Caco-2 (cell line): ENCODE results near the gene SPOP. TPM values are rescaled to one million over a fixed set of nuclear protein-coding genes. Genes with fewer than 3 reads are reported as not detected.

Source experiments
- BruUV-seq: library from RNA; stranded (reverse); fragments of 400-500 nt; replicated peaks from 2 replicates; lab custom pipeline; 2021; lab: Mats Ljungman, UMichigan
- CTCF ChIA-PET: fragments of 300-600 bp; sonication (Branson Sonifier 250); formaldehyde crosslinking; loops from one replicate; lab custom pipeline; 2022; ENCODE audit warnings: antibody characterized with exemption; lab: Charles Lee
- POLR2A ChIA-PET: fragments of 300-600 bp; sonication (Branson Sonifier 250); formaldehyde crosslinking; loops from one replicate; lab custom pipeline; 2022; ENCODE audit warnings: antibody characterized with exemption; lab: Charles Lee
- DNase-seq, 2 experiments: peaks; one replicate each; pipeline versions ENCODE4 v3.0.0 to v3.0.0-alpha.2; 2020 to 2022
- H3K27me3 ChIP-seq: replicated peaks from 2 replicates; pipeline ENCODE4 v1.6.0; 2011; ENCODE audit warnings: low read length; ENCODE audit not compliant: control insufficient read depth, insufficient read depth
- H3K36me3 ChIP-seq: 2 replicates; pipeline ENCODE4 v1.5.1; 2011; ENCODE audit warnings: low read length; ENCODE audit not compliant: control insufficient read depth, insufficient read depth
- H3K4me1 ChIP-seq: fragments of 250-450 bp; sonication (Bioruptor Pico); 2 replicates; pipeline ENCODE4 v1.5.1; 2020; ENCODE audit warnings: mild to moderate bottlenecking
- H3K4me3 ChIP-seq: 2 replicates; pipeline ENCODE4 v1.5.1; 2011; ENCODE audit warnings: low read depth, mild to moderate bottlenecking, control low read depth, low read length
- H3K9me3 ChIP-seq: fragments of 250-450 bp; sonication (Bioruptor Pico); 2 replicates; pipeline ENCODE4 v1.5.1; 2020; ENCODE audit warnings: mild to moderate bottlenecking, moderate library complexity
- H3K27ac Mint-ChIP-seq: one replicate; pipeline ENCODE4 v1.8.0; 2022; ENCODE audit warnings: mixed read lengths; ENCODE audit not compliant: unreplicated experiment
- H3K27me3 Mint-ChIP-seq: one replicate; pipeline ENCODE4 v1.8.0; 2022; ENCODE audit warnings: mixed read lengths; ENCODE audit not compliant: insufficient read depth, unreplicated experiment
- H3K36me3 Mint-ChIP-seq: one replicate; pipeline ENCODE4 v1.8.0; 2022; ENCODE audit warnings: mild to moderate bottlenecking, mixed read lengths; ENCODE audit not compliant: insufficient read depth, unreplicated experiment
- H3K4me1 Mint-ChIP-seq: one replicate; pipeline ENCODE4 v1.8.0; 2022; ENCODE audit warnings: low read depth, mixed read lengths; ENCODE audit not compliant: unreplicated experiment
- H3K4me3 Mint-ChIP-seq: one replicate; pipeline ENCODE4 v1.8.0; 2022; ENCODE audit warnings: mild to moderate bottlenecking, moderate library complexity, mixed read lengths; ENCODE audit not compliant: unreplicated experiment
- H3K9me3 Mint-ChIP-seq: one replicate; pipeline ENCODE4 v1.8.0; 2022; ENCODE audit warnings: mixed read lengths; ENCODE audit not compliant: unreplicated experiment
- CTCF ChIP-seq, 2 experiments: fragments of 200-600 bp in 1 of 2; IDR thresholded peaks; 1 replicate in 1 of 2; 2 replicates in 1 of 2; pipeline versions ENCODE4 v1.5.1 to v1.8.0; 2011 to 2022; ENCODE audit warnings: antibody characterized with exemption in 1 of 2, control low read depth in 1 of 2, inconsistent platforms in 1 of 2, low read depth in 1 of 2, low read length in 1 of 2, mild to moderate bottlenecking in 1 of 2, moderate library complexity in 1 of 2; ENCODE audit not compliant: insufficient read depth in 1 of 2, severe bottlenecking in 1 of 2, unreplicated experiment in 1 of 2
- intact Hi-C: fragments of 100-400 bp; cut with micrococcal nuclease; formaldehyde crosslinking; loops from one replicate; pipeline ENCODE4 v1.10.0; 2022; ENCODE audit not compliant: unreplicated experiment
- total RNA-seq: library from RNA; stranded (reverse); gene quantifications from 2 replicates; pipeline ENCODE4 v1.2.3, GENCODE V29; 2022

SPOP gene
- total RNA-seq, 1 experiment from 2014 or later: 70.2 TPM

- peaks cover 7% of the 10 kb centered on the region for H3K4me1 Mint-ChIP-seq
- no peak overlapping the region for H3K4me3 ChIP-seq
- no peak for TF ChIP-seq CTCF (IDR thresholded peaks at IDR 0.05; ENCODE audit: insufficient read depth in 1 of 2, low read depth in 1 of 2, low read length in 1 of 2, severe bottlenecking in 1 of 2, unreplicated experiment in 1 of 2)
- BruUV-seq: no TSS peak
- no peaks in the 10 kb centered on the region for H3K27me3 ChIP-seq
- no peak overlapping the region for H3K4me3 Mint-ChIP-seq
- ChIA-PET POLR2A (interaction anchor here (0.7 kb wide), 1 partner anchor 10 kb away, joined by 5 read pairs; no protein-coding TSS in a partner anchor), CTCF (interaction anchor here (0.7 to 1.6 kb wide), 7 partner anchors 10 to 132 kb away, joined by 3 to 14 read pairs (median 5); no protein-coding TSS in a partner anchor)
- no peaks in the 10 kb centered on the region for H3K36me3 ChIP-seq
- intact Hi-C loops: no loop called here
- peaks cover 7% of the 10 kb centered on the region for H3K27me3 Mint-ChIP-seq
- DNase-seq: peak in 1 of 2 experiments; percentile 38
- H3K4me1 ChIP-seq: peaks cover 5% of the 10 kb centered on the region
- no peak overlapping the region for H3K27ac Mint-ChIP-seq
- no peaks in the 10 kb centered on the region for H3K36me3 Mint-ChIP-seq
- H3K9me3 ChIP-seq: no peaks in the 10 kb centered on the region
- H3K9me3 Mint-ChIP-seq: no peaks in the 10 kb centered on the region
Measured at GRCh38 chr17:49687878-49688491, 10.1 kb upstream of the SPOP start.

DNA sequence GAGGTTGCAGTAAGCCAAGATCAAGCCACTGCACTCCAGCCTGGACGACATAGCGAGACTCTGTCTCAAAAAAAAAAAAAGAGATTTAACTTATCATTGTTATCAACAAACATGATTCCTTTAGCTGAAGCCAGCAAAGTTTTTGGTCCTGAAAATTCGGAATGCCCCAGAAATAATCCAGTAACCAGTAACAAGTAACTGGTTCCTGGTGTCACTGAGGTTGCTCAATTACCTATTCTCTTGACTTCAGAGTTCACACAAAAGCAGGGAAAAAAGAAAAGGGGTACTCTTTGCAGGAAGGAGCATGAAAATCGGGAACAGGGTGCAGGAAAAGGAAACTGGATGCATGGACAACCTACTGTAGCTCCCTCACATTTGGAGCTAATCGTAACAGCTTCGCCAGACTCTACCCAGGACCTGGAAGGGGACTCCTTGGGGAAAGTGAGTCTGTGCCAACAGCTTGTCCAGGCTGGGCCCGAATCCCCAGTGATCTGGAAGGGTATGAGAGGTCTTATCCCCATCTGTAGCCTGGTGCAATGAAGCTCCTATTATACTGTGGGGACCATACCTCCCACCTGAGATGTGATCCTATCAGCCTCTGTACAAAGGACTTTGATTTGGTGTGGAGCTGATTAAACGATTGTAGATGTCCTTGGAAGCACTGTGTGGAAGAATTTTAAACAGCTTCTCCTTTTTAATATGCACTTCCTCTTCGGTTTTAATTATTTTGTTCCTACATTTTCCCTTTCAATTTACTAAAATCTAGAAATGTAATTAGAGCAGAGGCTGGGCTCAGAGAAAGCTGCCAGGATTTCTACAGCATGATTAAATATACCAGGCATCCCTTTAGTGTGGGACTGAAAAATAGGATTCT is 3.4 kb upstream of the SPOP start:
- no peaks in the 10 kb centered on the region for H3K9me3 Mint-ChIP-seq
- H3K27ac Mint-ChIP-seq: no peak overlapping the region
- Histone ChIP-seq H3K4me1 (peaks cover under 1% of the 10 kb centered on the region; the same call in 1 of the 2 replicates), H3K9me3 (no peaks in the 10 kb centered on the region), H3K4me3 (no peak overlapping the region), H3K36me3 (no peaks in the 10 kb centered on the region), H3K27me3 (no peaks in the 10 kb centered on the region)
- DNase-seq: no peak
- CTCF ChIA-PET: interaction anchor here (0.8 to 3.0 kb wide), 4 partner anchors 14 to 267 kb away, joined by 3 to 15 read pairs (median 4); partner anchors contain the start of gene PHB1
- H3K27me3 Mint-ChIP-seq: no peaks in the 10 kb centered on the region
- TF ChIP-seq CTCF (IDR thresholded peaks at IDR 0.05; ENCODE audit: insufficient read depth in 1 of 2, low read depth in 1 of 2, low read length in 1 of 2, severe bottlenecking in 1 of 2, unreplicated experiment in 1 of 2): no peak
- H3K4me1 Mint-ChIP-seq: peaks cover 8% of the 10 kb centered on the region
- intact Hi-C loops: no loop called here
- H3K36me3 Mint-ChIP-seq: peaks cover 17% of the 10 kb centered on the region
- H3K4me3 Mint-ChIP-seq: no peak overlapping the region
- POLR2A ChIA-PET: interaction anchor here (0.7 kb wide), 1 partner anchor 108 kb away, joined by 5 read pairs; no protein-coding TSS in a partner anchor
- no TSS peak for BruUV-seq

DNA sequence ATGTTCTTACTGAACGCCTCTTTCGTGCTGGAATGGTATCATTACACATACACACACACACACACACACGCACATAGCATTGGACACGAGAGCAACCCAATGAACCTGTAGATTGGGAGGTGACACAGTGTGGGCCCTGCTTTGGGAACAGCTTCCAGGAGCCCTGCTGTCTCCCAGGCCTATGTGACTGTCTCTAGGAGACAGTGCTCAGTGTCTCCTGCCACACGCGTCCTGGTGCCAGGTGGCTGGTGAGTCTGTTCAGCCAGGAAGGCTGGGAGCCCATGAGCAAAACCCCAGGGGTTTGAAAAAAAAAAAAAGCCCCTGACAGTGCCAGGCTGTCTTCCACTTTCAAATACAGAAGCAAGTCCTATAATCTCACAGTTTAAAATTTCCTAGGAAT is 2.4 kb upstream of the SPOP start:
- CTCF ChIA-PET: interaction anchor here (0.6 to 1.5 kb wide), 3 partner anchors 16 to 184 kb away, joined by 3 to 5 read pairs (median 5); partner anchors contain the start of gene SLC35B1
- no peaks in the 10 kb centered on the region for H3K27me3 ChIP-seq
- H3K9me3 ChIP-seq: no peaks in the 10 kb centered on the region
- no peaks in the 10 kb centered on the region for H3K9me3 Mint-ChIP-seq
- intact Hi-C loops: no loop called here
- H3K4me1 ChIP-seq: peaks cover 5% of the 10 kb centered on the region; the same call in 1 of the 2 replicates
- no peak overlapping the region for H3K27ac Mint-ChIP-seq
- POLR2A ChIA-PET: no interaction called here
- no peak overlapping the region for H3K4me3 ChIP-seq
- H3K36me3 ChIP-seq: no peaks in the 10 kb centered on the region
- TF ChIP-seq CTCF (IDR thresholded peaks at IDR 0.05; ENCODE audit: insufficient read depth in 1 of 2, low read depth in 1 of 2, low read length in 1 of 2, severe bottlenecking in 1 of 2, unreplicated experiment in 1 of 2): no peak
- BruUV-seq: no TSS peak
- H3K4me1 Mint-ChIP-seq: peaks cover 15% of the 10 kb centered on the region
- DNase-seq: no peak
- no peaks in the 10 kb centered on the region for H3K27me3 Mint-ChIP-seq
- peaks cover 17% of the 10 kb centered on the region for H3K36me3 Mint-ChIP-seq
- no peak overlapping the region for H3K4me3 Mint-ChIP-seq
